ENCODE data around the gene THEMIS. TPM values are rescaled to one million over a fixed set of nuclear protein-coding genes. Genes with fewer than 3 reads are reported as not detected.

Gene THEMIS
- total and polyA plus RNA-seq, 2 experiments from 2014 or later, result not detected

- no peaks in the 10 kb centered on the region for H3K36me3 ChIP-seq (replicated peaks; ENCODE audit: insufficient read depth, low read depth)
- H3K27me3 ChIP-seq, result no peaks in the 10 kb centered on the region
- no peaks in the 10 kb centered on the region for H3K9me3 ChIP-seq (ENCODE audit: low read depth)
- no peak overlapping the region for H2AFZ ChIP-seq
- H3K27ac ChIP-seq, result no peak overlapping the region
- no peaks in the 10 kb centered on the region for H4K20me1 ChIP-seq (ENCODE audit: insufficient read depth, poor library complexity, severe bottlenecking)
- H3K79me2 ChIP-seq, result no peaks in the 10 kb centered on the region
- H3K4me3 ChIP-seq, result no peak overlapping the region
- H3K4me1 ChIP-seq (ENCODE audit: insufficient read depth), result no peaks in the 10 kb centered on the region
- 83% methylated on average over 3 of the region's 3 CpGs for WGBS (ENCODE audit: low lambda C conversion rate, missing lambda C conversion rate)
- TF ChIP-seq EZH2 (IDR thresholded peaks at IDR 0.05; ENCODE audit: borderline replicate concordance), result no peak
- TF ChIP-seq CTCF (IDR thresholded peaks at IDR 0.05; ENCODE audit: poor library complexity), result no peak
- no peak for TF ChIP-seq EZH2phosphoT487 (IDR thresholded peaks at IDR 0.05; ENCODE audit: low read depth, severe bottlenecking, unreplicated experiment)
- no peak overlapping the region for H3K4me2 ChIP-seq
- no peaks in the 10 kb centered on the region for H3K9me2 ChIP-seq (replicated peaks; ENCODE audit: insufficient read depth)
- no peak for DNase-seq (ENCODE audit: low spot score)
Observed at GRCh38 chr6:127914240-127914639, 13.4 kb upstream of the THEMIS start.

GRCh38 chr6:127912914-127913313 lies 12.1 kb upstream of the THEMIS start:
- Histone ChIP-seq H4K20me1 (ENCODE audit: insufficient read depth, poor library complexity, severe bottlenecking) (no peaks in the 10 kb centered on the region), H3K9me3 (ENCODE audit: low read depth) (no peaks in the 10 kb centered on the region), H3K9me2 (replicated peaks; ENCODE audit: insufficient read depth) (no peaks in the 10 kb centered on the region), H3K27me3 (no peaks in the 10 kb centered on the region), H3K27ac (no peak overlapping the region), H3K4me3 (no peak overlapping the region), H3K79me2 (no peaks in the 10 kb centered on the region), H3K36me3 (replicated peaks; ENCODE audit: insufficient read depth, low read depth) (no peaks in the 10 kb centered on the region), H2AFZ (no peak overlapping the region), H3K4me1 (ENCODE audit: insufficient read depth) (no peaks in the 10 kb centered on the region), H3K4me2 (no peak overlapping the region)
- WGBS (ENCODE audit: low lambda C conversion rate, missing lambda C conversion rate), result 37% methylated on average over 3 of the region's 3 CpGs
- DNase-seq (ENCODE audit: low spot score), result no peak
- TF ChIP-seq EZH2 (IDR thresholded peaks at IDR 0.05; ENCODE audit: borderline replicate concordance) (no peak), CTCF (IDR thresholded peaks at IDR 0.05; ENCODE audit: poor library complexity) (no peak), EZH2phosphoT487 (IDR thresholded peaks at IDR 0.05; ENCODE audit: low read depth, severe bottlenecking, unreplicated experiment) (no peak)

DNA sequence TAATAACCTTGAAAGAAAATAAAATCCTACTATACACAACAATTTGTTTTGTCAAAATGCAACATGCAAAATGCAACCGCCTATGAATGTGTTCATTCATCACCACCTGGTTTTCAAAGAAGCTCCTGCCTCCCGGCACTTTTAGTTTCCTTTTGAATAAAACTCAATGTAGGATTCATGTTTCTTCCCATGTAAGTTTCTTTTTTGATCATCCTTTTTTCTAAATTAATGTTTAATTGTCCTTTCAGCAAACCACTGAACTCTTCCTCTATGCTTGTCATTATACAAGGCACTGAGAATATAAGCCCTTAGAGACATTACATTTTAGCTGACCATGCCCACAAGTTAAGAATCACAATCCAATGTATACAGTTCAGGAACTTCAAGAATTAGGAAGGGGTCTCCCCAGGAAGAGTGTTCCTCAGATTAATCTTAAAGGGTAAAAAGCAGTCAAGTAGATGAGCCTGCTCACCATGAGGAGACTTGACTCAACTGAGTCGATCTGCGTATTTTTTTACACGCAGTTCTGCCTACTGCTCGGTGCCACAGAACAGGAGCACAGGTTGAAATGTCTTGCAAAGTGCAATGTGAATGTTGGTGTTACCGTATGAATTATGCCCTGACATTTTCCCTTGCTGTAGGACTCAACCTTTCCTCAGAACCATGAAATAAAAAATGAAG lies 7.2 kb upstream of the THEMIS start:
- no peaks in the 10 kb centered on the region for H3K36me3 ChIP-seq (replicated peaks; ENCODE audit: insufficient read depth, low read depth)
- H2AFZ ChIP-seq, result no peak overlapping the region
- TF ChIP-seq EZH2phosphoT487 (IDR thresholded peaks at IDR 0.05; ENCODE audit: low read depth, severe bottlenecking, unreplicated experiment) (no peak), EZH2 (IDR thresholded peaks at IDR 0.05; ENCODE audit: borderline replicate concordance) (no peak), CTCF (IDR thresholded peaks at IDR 0.05; ENCODE audit: poor library complexity) (no peak)
- H3K4me2 ChIP-seq, result no peak overlapping the region
- no peaks in the 10 kb centered on the region for H3K27me3 ChIP-seq
- DNase-seq (ENCODE audit: low spot score), result no peak
- no peaks in the 10 kb centered on the region for H3K9me3 ChIP-seq (ENCODE audit: low read depth)
- H3K4me1 ChIP-seq (ENCODE audit: insufficient read depth), result no peaks in the 10 kb centered on the region
- H3K27ac ChIP-seq, result no peak overlapping the region
- no peaks in the 10 kb centered on the region for H4K20me1 ChIP-seq (ENCODE audit: insufficient read depth, poor library complexity, severe bottlenecking)
- no peaks in the 10 kb centered on the region for H3K79me2 ChIP-seq
- H3K9me2 ChIP-seq (replicated peaks; ENCODE audit: insufficient read depth), result no peaks in the 10 kb centered on the region
- 95% methylated on average over 7 of the region's 7 CpGs for WGBS (ENCODE audit: low lambda C conversion rate, missing lambda C conversion rate)
- H3K4me3 ChIP-seq, result no peak overlapping the region

All from hepatocyte (in vitro differentiated cells).